ENCODE results near the gene SRGAP1. TPM values are rescaled to one million over a fixed set of nuclear protein-coding genes. Genes with fewer than 3 reads are reported as not detected.

Gene SRGAP1
- total and polyA plus RNA-seq, 8 donors: 0.70 to 37.9 (median 9.8) TPM

GRCh38 chr12:64085996-64086395, 241.5 kb downstream of the SRGAP1 start:
- Histone ChIP-seq H3K36me3 (no peaks in the 10 kb centered on the region), H3K9me3 (no peaks in the 10 kb centered on the region), H3K27me3 (no peaks in the 10 kb centered on the region), H3K27ac (peak overlapping the region in 4 of 5 donors; percentile 10 to 80 (median 18)), H3K4me3 (no peak overlapping the region), H3K4me1 (peaks cover 32 to 72% (median 42%) of the 10 kb centered on the region in 4 donors)
- intact Hi-C loops (cut with DNase I; ENCODE audit: low total_unique reads): no loop called here
- no peak for TF ChIP-seq EP300 (IDR thresholded peaks at IDR 0.05)
- TF ChIP-seq POLR2A (IDR thresholded peaks at IDR 0.05): no peak
- TF ChIP-seq, protein P1, sequence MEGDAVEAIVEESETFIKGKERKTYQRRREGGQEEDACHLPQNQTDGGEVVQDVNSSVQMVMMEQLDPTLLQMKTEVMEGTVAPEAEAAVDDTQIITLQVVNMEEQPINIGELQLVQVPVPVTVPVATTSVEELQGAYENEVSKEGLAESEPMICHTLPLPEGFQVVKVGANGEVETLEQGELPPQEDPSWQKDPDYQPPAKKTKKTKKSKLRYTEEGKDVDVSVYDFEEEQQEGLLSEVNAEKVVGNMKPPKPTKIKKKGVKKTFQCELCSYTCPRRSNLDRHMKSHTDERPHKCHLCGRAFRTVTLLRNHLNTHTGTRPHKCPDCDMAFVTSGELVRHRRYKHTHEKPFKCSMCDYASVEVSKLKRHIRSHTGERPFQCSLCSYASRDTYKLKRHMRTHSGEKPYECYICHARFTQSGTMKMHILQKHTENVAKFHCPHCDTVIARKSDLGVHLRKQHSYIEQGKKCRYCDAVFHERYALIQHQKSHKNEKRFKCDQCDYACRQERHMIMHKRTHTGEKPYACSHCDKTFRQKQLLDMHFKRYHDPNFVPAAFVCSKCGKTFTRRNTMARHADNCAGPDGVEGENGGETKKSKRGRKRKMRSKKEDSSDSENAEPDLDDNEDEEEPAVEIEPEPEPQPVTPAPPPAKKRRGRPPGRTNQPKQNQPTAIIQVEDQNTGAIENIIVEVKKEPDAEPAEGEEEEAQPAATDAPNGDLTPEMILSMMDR (IDR thresholded peaks at IDR 0.05): no peak
- no peak for TF ChIP-seq POLR2AphosphoS5 (IDR thresholded peaks at IDR 0.05)
- DNase-seq: peak in 1 of 2 donors; percentile 27
- 43 to 67% (median 60%) methylated on average over 4 of the region's 4 CpGs for WGBS, 5 donors

DNA sequence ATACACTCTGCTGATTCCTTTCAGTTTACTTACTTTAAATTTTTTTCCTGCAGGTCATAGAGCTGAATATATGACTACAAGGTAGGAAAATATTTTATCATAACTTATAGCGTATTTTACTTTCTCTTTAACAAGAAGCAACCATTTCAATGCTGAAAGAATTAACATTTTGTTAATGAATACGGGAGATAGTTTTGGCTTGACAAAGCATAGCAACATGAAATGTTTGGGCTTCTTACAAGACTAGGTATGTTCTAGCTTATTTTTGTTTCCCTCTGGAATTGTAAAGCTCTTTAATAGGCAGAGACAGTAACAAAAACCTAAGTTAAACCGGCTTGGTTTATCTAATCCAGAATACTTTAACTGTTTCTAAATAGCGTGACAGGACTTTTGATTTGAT, 242.4 kb downstream of the SRGAP1 start:
- TF ChIP-seq EP300 (IDR thresholded peaks at IDR 0.05): no peak
- TF ChIP-seq, protein P1 (IDR thresholded peaks at IDR 0.05): no peak
- peak overlapping the region in 4 of 5 donors; percentile 35 to 80 (median 60) for H3K27ac ChIP-seq
- 63 to 82% (median 73%) methylated on average over 4 of the region's 4 CpGs for WGBS, 5 donors
- no peaks in the 10 kb centered on the region for H3K27me3 ChIP-seq
- intact Hi-C loops (cut with DNase I; ENCODE audit: low total_unique reads): no loop called here
- DNase-seq: no peak
- H3K4me1 ChIP-seq: peaks cover 32 to 69% (median 38%) of the 10 kb centered on the region in 4 donors
- H3K9me3 ChIP-seq: no peaks in the 10 kb centered on the region
- no peak overlapping the region for H3K4me3 ChIP-seq
- H3K36me3 ChIP-seq: no peaks in the 10 kb centered on the region

DNA sequence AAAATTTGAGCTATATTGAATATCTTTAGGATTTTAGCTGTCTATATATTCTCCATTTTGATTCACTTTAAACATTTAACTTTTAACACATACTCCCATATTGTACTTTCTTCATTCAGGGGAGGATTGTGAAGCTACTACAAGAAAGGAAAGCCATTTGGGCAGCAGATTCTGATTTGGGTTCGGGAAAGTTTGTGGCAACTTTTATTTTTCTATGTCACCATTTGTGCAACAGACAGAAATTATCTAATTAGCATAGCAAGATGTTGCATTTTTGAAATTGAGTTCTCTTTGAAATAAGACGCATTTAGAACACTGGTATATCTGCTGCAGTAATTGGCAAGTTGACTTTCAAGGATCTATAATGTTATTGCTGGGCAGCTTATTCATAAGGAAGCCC, 243.3 kb downstream of the SRGAP1 start:
- intact Hi-C loops (cut with DNase I; ENCODE audit: low total_unique reads): no loop called here
- Histone ChIP-seq H3K4me3 (no peak overlapping the region), H3K4me1 (peaks cover 24 to 61% (median 31%) of the 10 kb centered on the region in 4 donors), H3K9me3 (no peaks in the 10 kb centered on the region), H3K27me3 (no peaks in the 10 kb centered on the region), H3K27ac (peak overlapping the region in 4 of 5 donors; percentile 75 to 80 (median 77)), H3K36me3 (no peaks in the 10 kb centered on the region)
- DNase-seq: no peak
- 45 to 90% (median 74%) methylated on average over 2 of the region's 2 CpGs for WGBS, 5 donors
- TF ChIP-seq, protein P1 (IDR thresholded peaks at IDR 0.05): no peak

DNA sequence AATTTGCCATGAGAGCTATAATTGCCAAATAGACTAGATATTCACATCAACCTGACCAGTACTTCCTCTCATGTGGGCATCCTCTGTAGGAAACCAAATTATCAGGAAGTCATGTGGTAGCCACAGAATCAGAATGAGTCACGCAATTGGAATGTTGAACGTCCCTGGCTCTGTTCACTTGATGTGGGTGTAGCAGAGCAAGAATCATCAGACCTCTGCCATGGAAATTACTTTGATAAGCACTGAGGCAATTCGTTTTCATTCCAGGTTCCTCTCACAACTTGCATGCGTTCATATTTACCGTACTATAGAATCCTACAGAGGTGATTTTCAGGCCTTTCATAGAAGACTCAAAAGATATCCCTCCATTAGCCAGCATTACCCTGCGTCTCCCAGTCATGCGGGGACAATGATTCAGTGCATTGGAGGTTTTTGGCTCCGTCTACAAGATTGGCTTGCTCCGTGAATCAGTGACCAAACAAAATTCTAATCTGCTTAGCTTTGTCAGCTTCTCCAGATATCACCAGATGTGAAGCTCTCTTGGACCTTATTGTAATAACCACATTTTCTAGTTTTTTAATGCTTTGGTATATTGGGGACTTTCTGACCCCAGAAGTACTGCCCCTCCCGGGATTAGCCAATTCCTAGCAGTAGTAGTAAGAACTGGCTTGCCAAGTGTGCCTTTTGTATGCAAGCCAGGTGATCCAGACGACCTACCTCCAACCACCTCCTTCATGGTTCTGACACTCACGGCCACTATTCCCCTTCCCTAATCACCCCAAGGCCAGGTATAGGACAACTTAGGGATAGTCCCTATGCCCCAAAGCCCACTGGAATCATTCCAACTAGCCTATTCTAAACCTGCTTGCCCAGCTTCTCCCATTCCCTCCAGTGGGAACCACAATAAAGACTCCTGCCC, 244.2 kb downstream of the SRGAP1 start:
- 18 to 29% (median 24%) methylated on average over 12 of the region's 12 CpGs for WGBS, 5 donors
- DNase-seq: peak; percentile 75 to 91
- TF ChIP-seq POLR2A (IDR thresholded peaks at IDR 0.05) (no peak), POLR2AphosphoS5 (IDR thresholded peaks at IDR 0.05) (peak; percentile 53 to 88 (median 64))
- TF ChIP-seq, protein P1 (IDR thresholded peaks at IDR 0.05): no peak
- Histone ChIP-seq H3K27me3 (no peaks in the 10 kb centered on the region), H3K36me3 (no peaks in the 10 kb centered on the region), H3K4me3 (peak overlapping the region in 1 of 4 donors; percentile 15), H3K4me1 (peaks cover 20 to 52% (median 24%) of the 10 kb centered on the region in 4 donors), H3K9me3 (no peaks in the 10 kb centered on the region), H3K27ac (peak overlapping the region; percentile 75 to 82 (median 78))
- intact Hi-C loops (cut with DNase I; ENCODE audit: low total_unique reads): no loop called here

Measured in stomach (tissue), 9 donors.